GM21619 (cell line): ENCODE data around the gene C2orf76.
A peak's percentile ranks its signal among the peaks of the same experiment; 100 is the strongest.

ENCODE experiments used
- ATAC-seq: cut with Tn5 transposase; IDR thresholded peaks from one replicate; pipeline ENCODE4 v1.9.1; 2021; ENCODE audit not compliant: unreplicated experiment

Gene C2orf76

GRCh38 chr2:119338826-119339561, 27.6 kb downstream of the C2orf76 start:
- peak; percentile 100 for ATAC-seq

- no peak for ATAC-seq
Observed at GRCh38 chr2:119338272-119338671, 28.4 kb downstream of the C2orf76 start.

GRCh38 chr2:119337749-119338148, 28.9 kb downstream of the C2orf76 start:
- ATAC-seq = no peak

- ATAC-seq = no peak
Observed at GRCh38 chr2:119333833-119334232, 32.8 kb downstream of the C2orf76 start.

- no peak for ATAC-seq
Observed at GRCh38 chr2:119333360-119333759, 33.3 kb downstream of the C2orf76 start.

- no peak for ATAC-seq
Observed at GRCh38 chr2:119332953-119333352, 33.7 kb downstream of the C2orf76 start.

- ATAC-seq = no peak
Observed at GRCh38 chr2:119327431-119327830, 39.2 kb downstream of the C2orf76 start.

GRCh38 chr2:119326938-119327337, 39.7 kb downstream of the C2orf76 start:
- no peak for ATAC-seq

- ATAC-seq = no peak
Observed at GRCh38 chr2:119324685-119325270, 41.9 kb downstream of the C2orf76 start.

- ATAC-seq = no peak
Observed at GRCh38 chr2:119323459-119323858, 43.2 kb downstream of the C2orf76 start.

- no peak for ATAC-seq
Observed at GRCh38 chr2:119319593-119319992, 47.0 kb downstream of the C2orf76 start.

GRCh38 chr2:119317554-119317953, 49.1 kb downstream of the C2orf76 start:
- no peak for ATAC-seq

GRCh38 chr2:119316066-119316465, 50.6 kb downstream of the C2orf76 start:
- no peak for ATAC-seq

- no peak for ATAC-seq
Observed at GRCh38 chr2:119315241-119315925, 51.3 kb downstream of the C2orf76 start.

- no peak for ATAC-seq
Observed at GRCh38 chr2:119311831-119312230, 54.8 kb downstream of the C2orf76 start.

- peak; percentile 4 for ATAC-seq
Observed at GRCh38 chr2:119311371-119311770, 55.3 kb downstream of the C2orf76 start.

- no peak for ATAC-seq
Observed at GRCh38 chr2:119308793-119309330, 57.8 kb downstream of the C2orf76 start.

GRCh38 chr2:119307419-119308140, 59.1 kb downstream of the C2orf76 start:
- no peak for ATAC-seq

- ATAC-seq = no peak
Observed at GRCh38 chr2:119306196-119306590, 60.4 kb downstream of the C2orf76 start.

GRCh38 chr2:119305497-119306195, 61.0 kb downstream of the C2orf76 start:
- no peak for ATAC-seq

- ATAC-seq = no peak
Observed at GRCh38 chr2:119304847-119305246, 61.8 kb downstream of the C2orf76 start.
